K562 (cell line): Measurements from ENCODE around the gene ATP6V0C. TPM values are rescaled to one million over a fixed set of nuclear protein-coding genes. Genes with fewer than 3 reads are reported as not detected.

Source experiments
- ATAC-seq: fragments of 200-7000 bp; cut with Tn5 transposase; 3 replicates; pipeline ENCODE4 v1.9.1; 2020; ENCODE audit warnings: moderate library complexity
- BruUV-seq: library from RNA; stranded (reverse); fragments of 400-500 nt; replicated peaks from 2 replicates; lab custom pipeline; 2021; lab: Mats Ljungman, UMichigan
- CTCF ChIA-PET: fragments of 300-600 bp; formaldehyde crosslinking; extraction: SDS; loops from one replicate; lab custom pipeline; 2021; ENCODE audit warnings: low intra/inter-chr PET ratio; lab: Yijun Ruan, JAX
- POLR2A ChIA-PET: fragments of 300-600, 350-650 bp; sonication (Branson Sonifier 250); formaldehyde crosslinking; extraction: SDS; loops from one replicate; lab custom pipeline; 2021; ENCODE audit warnings: antibody characterized with exemption, inconsistent platforms; lab: Yijun Ruan, JAX
- DNase-seq, 4 experiments: peaks; one replicate each; pipeline versions ENCODE4 v3.0.0 to v3.0.0-alpha.2; 2011 to 2018; ENCODE audit warnings: low spot score in 3 of 4, mixed read lengths in 3 of 4; ENCODE audit errors: extremely low read depth in 1 of 4
- FAIRE-seq: peaks from 2 replicates; lab custom pipeline; 2011; peaks lifted over from hg19 to GRCh38; lab: Jason Lieb, UNC
- H2AFZ ChIP-seq: 2 replicates; pipeline ENCODE4 v1.6.0; 2011; ENCODE audit warnings: low read depth, low read length, control low read depth, inconsistent platforms
- H3K27ac ChIP-seq: fragments of 200-600 bp; 3 replicates; pipeline ENCODE4 v1.8.0; 2011; ENCODE audit warnings: low read depth, mild to moderate bottlenecking, control low read depth, inconsistent platforms, low read length, moderate library complexity, mixed read lengths; ENCODE audit errors: extremely low read depth
- H3K27me3 ChIP-seq, 2 experiments: fragments of 300-600 bp in 1 of 2; 2 replicates in 1 of 2; 3 replicates in 1 of 2; pipeline versions ENCODE4 v1.6.0 to v1.8.0; 2011; ENCODE audit warnings: inconsistent platforms in 2 of 2, low read length in 2 of 2, mild to moderate bottlenecking in 1 of 2, mixed read lengths in 1 of 2, moderate library complexity in 1 of 2; ENCODE audit not compliant: control insufficient read depth in 2 of 2, insufficient read depth in 2 of 2
- H3K36me3 ChIP-seq: fragments of 300-600 bp; 3 replicates; pipeline ENCODE4 v1.8.0; 2011; ENCODE audit warnings: mild to moderate bottlenecking, low read length, inconsistent platforms; ENCODE audit not compliant: control insufficient read depth, insufficient read depth
- H3K4me1 ChIP-seq, 2 experiments: fragments of 200-600 bp in 1 of 2; replicated peaks in 1 of 2; 2 replicates in 1 of 2; 3 replicates in 1 of 2; pipeline versions ENCODE4 v1.5.1 to v1.8.0; 2011; ENCODE audit warnings: inconsistent platforms in 2 of 2, low read length in 2 of 2, mild to moderate bottlenecking in 1 of 2, mixed read lengths in 1 of 2, moderate library complexity in 1 of 2; ENCODE audit not compliant: control insufficient read depth in 2 of 2, insufficient read depth in 2 of 2
- H3K4me2 ChIP-seq: 2 replicates; pipeline ENCODE4 v1.6.1; 2011; ENCODE audit warnings: low read length, control low read depth, inconsistent platforms, mixed read lengths; ENCODE audit not compliant: insufficient read depth
- H3K4me3 ChIP-seq: fragments of 200-600 bp; sonication (generic), shearing (Covaris generic); 2 replicates; pipeline ENCODE4 v1.5.1; 2016; ENCODE audit warnings: control low read depth, inconsistent platforms
- H3K79me2 ChIP-seq: fragments of 200-600 bp; 3 replicates; pipeline ENCODE4 v1.8.0; 2011; ENCODE audit warnings: low read length, inconsistent platforms; ENCODE audit not compliant: control insufficient read depth, insufficient read depth
- H3K9ac ChIP-seq, 2 experiments: 2 replicates each; pipeline versions ENCODE4 v1.6.0 to v1.6.1; 2011; ENCODE audit warnings: low read depth in 2 of 2, low read length in 2 of 2, control low read depth in 1 of 2, inconsistent platforms in 1 of 2, mild to moderate bottlenecking in 1 of 2, mixed read lengths in 1 of 2; ENCODE audit not compliant: insufficient read depth in 1 of 2
- H3K9me1 ChIP-seq: one replicate; pipeline ENCODE4 v1.6.0; 2011; ENCODE audit warnings: inconsistent platforms, mild to moderate bottlenecking, low read length, moderate library complexity; ENCODE audit not compliant: control insufficient read depth, insufficient read depth
- H3K9me3 ChIP-seq: replicated peaks from 2 replicates; pipeline ENCODE4 v1.5.1; 2011; ENCODE audit warnings: low read depth, low read length, inconsistent platforms; ENCODE audit not compliant: control insufficient read depth, insufficient read depth
- H4K20me1 ChIP-seq: replicated peaks from 2 replicates; pipeline ENCODE4 v1.6.1; 2011; ENCODE audit warnings: low read length, inconsistent platforms, mixed read lengths; ENCODE audit not compliant: control insufficient read depth, insufficient read depth
- POLR2G ChIP-seq: fragments of 200-400 bp; formaldehyde crosslinking; IDR thresholded peaks from 2 replicates; pipeline ENCODE4 v1.6.1; 2017; ENCODE audit warnings: low read depth, mild to moderate bottlenecking, antibody characterized with exemption, low read length, moderate library complexity
- ZBTB33 ChIP-seq: sonication (generic); formaldehyde crosslinking; IDR thresholded peaks from 2 replicates; pipeline ENCODE4 v1.8.1; 2023; ENCODE audit warnings: mild to moderate bottlenecking, missing genetic modification reagents
- ZNF707 ChIP-seq: fragments of 250-450 bp; sonication (Bioruptor Pico); conservative IDR thresholded peaks from 2 replicates; pipeline ENCODE4 v1.8.0; 2022; ENCODE audit warnings: inconsistent platforms, mild to moderate bottlenecking, moderate library complexity
- WGBS: fragments of 100-300 bp; shearing (Covaris generic); methylation state at CpG from one replicate; pipeline ENCODE4 v1.1.6; 2016; ENCODE audit warnings: low coverage, mixed read lengths; ENCODE audit not compliant: insufficient coverage; ENCODE audit errors: missing lambda C conversion rate; 5-methylcytosine and 5-hydroxymethylcytosine counted together
- in situ Hi-C: fragments of 300-500 bp; cut with MboI; formaldehyde crosslinking; loops from 4 replicates; pipeline ENCODE4 v1.15.0; 2018; ENCODE audit warnings: inconsistent platforms, mixed read lengths
- intact Hi-C: fragments of 100-400 bp; cut with micrococcal nuclease; formaldehyde crosslinking; loops from 2 replicates; pipeline ENCODE4 v1.14.2; 2022
- polyA plus RNA-seq, 8 experiments: library from polyadenylated mRNA; depleted of rRNA in 4 of 8; stranded (reverse) in 5 of 8; unstranded in 3 of 8; fragments of >200 nt; fragmentation: Nextera tagmentation in 2 of 8; fragmentation: Illumina TruSeq in 1 of 8; extraction: Ambion mirVana in 2 of 8; extraction: Trizol in 1 of 8; gene quantifications; 2 replicates each; pipeline versions ENCODE4 v1.2.1 to v1.2.3, GENCODE V29; 2011 to 2014; ENCODE audit warnings: inconsistent platforms in 1 of 8, missing spikeins in 1 of 8
- total RNA-seq, 7 experiments: library from RNA; depleted of rRNA in 6 of 7; stranded (reverse); fragments of >200 nt in 6 of 7; fragmentation: Illumina TruSeq in 2 of 7; extraction: Trizol in 2 of 7; gene quantifications; 2 replicates each; pipeline versions ENCODE4 v1.2.1 to v1.2.3, GENCODE V29; 2011 to 2021; ENCODE audit warnings: low replicate concordance in 1 of 7

Gene ATP6V0C
- total and polyA plus RNA-seq, 9 of the 15 experiments (the other 6 are each of a cell fraction or from before 2014, with no cell fraction given): 2.9 to 228 (median 22.7) TPM

GRCh38 chr16:2472885-2473445, 40.8 kb upstream of the ATP6V0C start:
- Histone ChIP-seq H3K9me3 (no peaks in the 10 kb centered on the region), H3K27ac (no peak overlapping the region), H3K27me3 (no peaks in the 10 kb centered on the region), H2AFZ (no peak overlapping the region), H3K36me3 (no peaks in the 10 kb centered on the region; the same call in 2 of the 3 replicates), H3K79me2 (peaks cover 38% of the 10 kb centered on the region), H4K20me1 (peaks cover 3% of the 10 kb centered on the region; the same call in 1 of the 2 replicates), H3K4me2 (peak overlapping the region; percentile 34; the same call in 1 of the 2 replicates), H3K4me1 (peaks cover 25 to 93% of the 10 kb centered on the region in 2 experiments), H3K4me3 (peak overlapping the region; percentile 76; the same call in 1 of the 2 replicates), H3K9me1 (no peaks in the 10 kb centered on the region), H3K9ac (peak overlapping the region in 1 of 2 experiments; percentile 98; a peak in 2 of 4 replicates)
- ATAC-seq: no peak
- CTCF ChIA-PET: interaction anchor here (1.1 kb wide), 1 partner anchor 29 kb away, joined by 3 read pairs; no protein-coding TSS in a partner anchor
- peak; percentile 45 for TF ChIP-seq POLR2G
- TF ChIP-seq ZNF707: no peak
- TF ChIP-seq ZBTB33 (CRISPR knock-in tag): peak; percentile 96
- DNase-seq: no peak
- TSS peak; percentile 37 for BruUV-seq
- 82% methylated on average over 8 of the region's 14 CpGs for WGBS
- POLR2A ChIA-PET: interaction anchor here (1.0 to 1.4 kb wide), 2 partner anchors 13 to 29 kb away, joined by 3 read pairs; no protein-coding TSS in a partner anchor
- in situ Hi-C loops: no loop called here
- intact Hi-C loops: no loop called here
- no peak for FAIRE-seq
